DMS53 (cell line): ENCODE results near the gene TBX20.
A peak's percentile ranks its signal among the peaks of the same experiment; 100 is the strongest.

Source experiments
- DNase-seq: peaks from one replicate; lab custom pipeline; 2025; lab: John Stamatoyannopoulos, UW

TBX20 gene

GRCh38 chr7:35253710-35254495 lies at the start of gene TBX20:
TBX20 (minus strand) TSS chr7:35254100; CDS start chr7:35253620, 480 bp downstream.
- DNase-seq = peak; percentile 90

- no peak for DNase-seq
Measured at GRCh38 chr7:35289376-35289775, 35.5 kb upstream of the TBX20 start.

- DNase-seq = no peak
Measured at GRCh38 chr7:35286986-35287385, 33.1 kb upstream of the TBX20 start.

- DNase-seq = no peak
Measured at GRCh38 chr7:35286422-35286821, 32.5 kb upstream of the TBX20 start.

GRCh38 chr7:35285799-35286198 lies 31.9 kb upstream of the TBX20 start:
- no peak for DNase-seq

- DNase-seq = no peak
Measured at GRCh38 chr7:35280902-35281301, 27.0 kb upstream of the TBX20 start.

- no peak for DNase-seq
Measured at GRCh38 chr7:35277359-35277758, 23.5 kb upstream of the TBX20 start.

- no peak for DNase-seq
Measured at GRCh38 chr7:35272246-35272645, 18.3 kb upstream of the TBX20 start.

- DNase-seq = no peak
Measured at GRCh38 chr7:35268953-35269352, 15.1 kb upstream of the TBX20 start.

GRCh38 chr7:35267411-35267810 lies 13.5 kb upstream of the TBX20 start:
- DNase-seq = no peak

GRCh38 chr7:35263396-35263795 lies 9.5 kb upstream of the TBX20 start:
- DNase-seq = no peak

GRCh38 chr7:35261476-35262285 lies 7.8 kb upstream of the TBX20 start:
- DNase-seq = peak; percentile 17

GRCh38 chr7:35261041-35261440 lies 7.1 kb upstream of the TBX20 start:
- DNase-seq = no peak

GRCh38 chr7:35260246-35260645 lies 6.3 kb upstream of the TBX20 start:
- DNase-seq = no peak

GRCh38 chr7:35259523-35259908 lies 5.6 kb upstream of the TBX20 start:
- DNase-seq = no peak

GRCh38 chr7:35258868-35259522 lies 5.1 kb upstream of the TBX20 start:
- DNase-seq = no peak

- no peak for DNase-seq
Measured at GRCh38 chr7:35258125-35258867, 4.4 kb upstream of the TBX20 start.

GRCh38 chr7:35257251-35258124 lies 3.6 kb upstream of the TBX20 start:
- no peak for DNase-seq

GRCh38 chr7:35256256-35257175 lies 2.6 kb upstream of the TBX20 start:
- peak; percentile 10 for DNase-seq
